MCF 10A (cell line): ENCODE data around the gene KCNJ15. TPM values are rescaled to one million over a fixed set of nuclear protein-coding genes. Genes with fewer than 3 reads are reported as not detected.

Experiments
- BruUV-seq: library from RNA; stranded (reverse); fragments of 400-500 nt; replicated peaks from 2 replicates; lab custom pipeline; 2021; lab: Mats Ljungman, UMichigan
- CTCF ChIA-PET: fragments of 300-600 bp; sonication (Branson Sonifier 250); formaldehyde crosslinking; extraction: SDS; loops from one replicate; lab custom pipeline; 2021; ENCODE audit warnings: antibody characterized with exemption, inconsistent platforms; lab: Yijun Ruan, JAX
- POLR2A ChIA-PET: fragments of 300-600, 350-650 bp; sonication (Branson Sonifier 250); formaldehyde crosslinking; extraction: SDS; loops from one replicate; lab custom pipeline; 2020; ENCODE audit warnings: antibody characterized with exemption, inconsistent platforms; lab: Yijun Ruan, JAX
- DNase-seq: peaks from one replicate; pipeline ENCODE4 v3.0.0-alpha.2; 2018; ENCODE audit not compliant: unreplicated experiment
- H3K27ac Mint-ChIP-seq: one replicate; pipeline ENCODE4 v1.8.0; 2022; ENCODE audit warnings: mild to moderate bottlenecking, low read depth, mixed read lengths; ENCODE audit not compliant: unreplicated experiment
- H3K27me3 Mint-ChIP-seq: one replicate; pipeline ENCODE4 v1.8.0; 2022; ENCODE audit warnings: mixed read lengths; ENCODE audit not compliant: insufficient read depth, unreplicated experiment
- H3K36me3 Mint-ChIP-seq: one replicate; pipeline ENCODE4 v1.8.0; 2022; ENCODE audit warnings: mild to moderate bottlenecking, moderate library complexity, mixed read lengths; ENCODE audit not compliant: insufficient read depth, unreplicated experiment
- H3K4me1 Mint-ChIP-seq: one replicate; pipeline ENCODE4 v1.8.0; 2022; ENCODE audit warnings: mixed read lengths; ENCODE audit not compliant: insufficient read depth, unreplicated experiment
- H3K4me3 Mint-ChIP-seq: one replicate; pipeline ENCODE4 v1.8.0; 2022; ENCODE audit warnings: mild to moderate bottlenecking, moderate library complexity, mixed read lengths; ENCODE audit not compliant: unreplicated experiment
- H3K9me3 Mint-ChIP-seq: one replicate; pipeline ENCODE4 v1.8.0; 2022; ENCODE audit warnings: mixed read lengths; ENCODE audit not compliant: unreplicated experiment
- intact Hi-C: fragments of 100-400 bp; cut with micrococcal nuclease; formaldehyde crosslinking; loops from 2 replicates; pipeline ENCODE4 v1.14.1; 2022
- total RNA-seq: library from RNA; stranded (reverse); gene quantifications from 2 replicates; pipeline ENCODE4 v1.2.3, GENCODE V29; 2022
- TF ChIP-seq, protein P1 (sequence below): fragments of 200-600 bp; IDR thresholded peaks from one replicate; pipeline ENCODE4 v1.8.0; 2022; ENCODE audit warnings: antibody characterized with exemption, mild to moderate bottlenecking; ENCODE audit not compliant: unreplicated experiment

Gene KCNJ15
- total RNA-seq, 1 experiment from 2014 or later: 2.2 TPM

DNA sequence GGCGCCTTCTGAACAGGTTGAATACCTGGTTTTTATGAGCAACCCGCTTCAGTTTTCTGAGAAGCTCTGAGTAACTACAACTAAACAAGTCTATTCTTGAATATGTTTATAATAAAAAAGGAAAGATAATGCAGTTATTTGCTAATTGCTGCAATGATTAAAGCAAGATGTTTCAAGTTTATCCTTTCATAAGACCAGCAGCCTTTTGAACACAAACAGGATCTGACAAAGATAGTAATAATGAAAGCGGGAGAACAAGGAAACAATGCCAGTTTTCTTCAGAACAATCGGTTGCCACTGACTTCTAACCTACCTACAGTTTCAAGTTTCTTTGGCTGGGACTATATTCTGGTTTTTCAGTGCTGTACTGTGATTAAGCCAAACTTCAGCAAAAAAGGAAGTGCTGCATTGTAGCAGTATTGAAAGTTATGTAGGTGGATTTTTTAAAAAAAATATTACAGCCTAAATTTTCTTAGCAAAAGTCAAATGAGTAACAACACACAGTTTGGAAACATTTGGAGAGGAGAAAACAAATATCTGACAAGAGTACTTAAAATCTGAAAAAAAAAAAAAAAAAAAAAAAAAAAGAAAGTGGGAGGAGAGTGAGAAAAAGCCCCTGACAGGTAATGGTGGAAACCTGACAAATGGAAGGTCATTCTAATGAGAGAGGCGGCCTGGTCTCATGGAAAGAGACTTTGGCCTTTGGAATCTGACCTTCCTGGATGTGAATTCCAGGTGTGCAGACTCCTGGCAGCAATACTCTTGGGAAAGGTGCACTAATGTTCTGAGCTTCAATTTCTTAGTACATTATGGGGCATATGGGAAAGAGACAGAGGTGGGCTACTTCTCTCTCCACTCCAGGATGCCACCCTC, 11.4 kb downstream of the KCNJ15 start:
- TF ChIP-seq, protein P1, sequence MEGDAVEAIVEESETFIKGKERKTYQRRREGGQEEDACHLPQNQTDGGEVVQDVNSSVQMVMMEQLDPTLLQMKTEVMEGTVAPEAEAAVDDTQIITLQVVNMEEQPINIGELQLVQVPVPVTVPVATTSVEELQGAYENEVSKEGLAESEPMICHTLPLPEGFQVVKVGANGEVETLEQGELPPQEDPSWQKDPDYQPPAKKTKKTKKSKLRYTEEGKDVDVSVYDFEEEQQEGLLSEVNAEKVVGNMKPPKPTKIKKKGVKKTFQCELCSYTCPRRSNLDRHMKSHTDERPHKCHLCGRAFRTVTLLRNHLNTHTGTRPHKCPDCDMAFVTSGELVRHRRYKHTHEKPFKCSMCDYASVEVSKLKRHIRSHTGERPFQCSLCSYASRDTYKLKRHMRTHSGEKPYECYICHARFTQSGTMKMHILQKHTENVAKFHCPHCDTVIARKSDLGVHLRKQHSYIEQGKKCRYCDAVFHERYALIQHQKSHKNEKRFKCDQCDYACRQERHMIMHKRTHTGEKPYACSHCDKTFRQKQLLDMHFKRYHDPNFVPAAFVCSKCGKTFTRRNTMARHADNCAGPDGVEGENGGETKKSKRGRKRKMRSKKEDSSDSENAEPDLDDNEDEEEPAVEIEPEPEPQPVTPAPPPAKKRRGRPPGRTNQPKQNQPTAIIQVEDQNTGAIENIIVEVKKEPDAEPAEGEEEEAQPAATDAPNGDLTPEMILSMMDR: no peak
- Mint-ChIP-seq H3K27me3 (no peaks in the 10 kb centered on the region), H3K27ac (peak overlapping the region; percentile 49), H3K36me3 (no peaks in the 10 kb centered on the region), H3K4me1 (peaks cover 56% of the 10 kb centered on the region), H3K9me3 (no peaks in the 10 kb centered on the region), H3K4me3 (no peak overlapping the region)
- intact Hi-C loops: no loop called here
- no peak for DNase-seq
- no TSS peak for BruUV-seq
- ChIA-PET CTCF (interaction anchor here (0.5 to 1.2 kb wide), 4 partner anchors 34 to 87 kb away, joined by 3 to 5 read pairs (median 3); no protein-coding TSS in a partner anchor), POLR2A (interaction anchor here (0.6 to 1.7 kb wide), 3 partner anchors 9 to 34 kb away, joined by 3 to 11 read pairs (median 4); no protein-coding TSS in a partner anchor)

DNA sequence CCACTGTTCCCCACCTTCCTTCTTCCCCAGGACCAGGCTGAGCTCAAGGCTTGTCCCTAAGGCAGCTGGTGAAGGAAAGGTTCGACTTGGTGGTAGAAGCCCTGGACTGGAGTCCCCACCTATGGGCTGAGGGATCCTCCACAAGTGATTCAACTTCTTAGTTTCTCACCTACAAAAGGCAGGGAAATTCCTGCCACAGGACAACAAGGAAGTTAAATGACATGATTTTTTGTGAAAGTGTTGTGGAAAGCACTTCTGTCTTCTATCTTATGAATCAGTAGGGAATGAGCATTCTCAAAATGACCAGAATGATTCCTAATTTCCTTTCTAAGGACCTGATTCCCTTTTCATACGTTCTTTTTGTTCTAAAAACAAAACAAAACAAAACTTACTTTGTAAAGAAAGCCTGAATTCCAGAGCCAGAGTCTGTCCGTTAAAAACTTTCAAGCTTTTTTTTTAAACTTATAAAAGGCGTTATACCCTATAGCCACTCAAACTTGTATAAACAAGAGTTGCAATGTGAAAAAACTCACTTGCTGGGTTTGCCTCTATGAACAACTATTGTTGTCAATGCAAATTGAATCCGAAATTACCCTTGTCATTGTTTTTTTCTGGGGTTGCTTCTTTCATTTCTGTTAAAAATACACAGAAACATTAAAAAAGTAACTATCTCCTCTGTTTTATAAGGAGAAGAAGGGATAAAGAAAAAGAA, 12.2 kb downstream of the KCNJ15 start:
- no peak for DNase-seq
- H3K36me3 Mint-ChIP-seq: no peaks in the 10 kb centered on the region
- no TSS peak for BruUV-seq
- H3K27me3 Mint-ChIP-seq: no peaks in the 10 kb centered on the region
- ChIA-PET CTCF (interaction anchor here (0.7 to 1.2 kb wide), 2 partner anchors 10 to 77 kb away, joined by 3 to 4 read pairs; no protein-coding TSS in a partner anchor), POLR2A (interaction anchor here (0.6 to 1.6 kb wide), 3 partner anchors 9 to 435 kb away, joined by 3 to 5 read pairs (median 3); no protein-coding TSS in a partner anchor)
- H3K4me1 Mint-ChIP-seq: peaks cover 53% of the 10 kb centered on the region
- TF ChIP-seq, protein P1: no peak
- no peak overlapping the region for H3K4me3 Mint-ChIP-seq
- H3K9me3 Mint-ChIP-seq: no peaks in the 10 kb centered on the region
- intact Hi-C loops: no loop called here
- H3K27ac Mint-ChIP-seq: peak overlapping the region; percentile 49

DNA sequence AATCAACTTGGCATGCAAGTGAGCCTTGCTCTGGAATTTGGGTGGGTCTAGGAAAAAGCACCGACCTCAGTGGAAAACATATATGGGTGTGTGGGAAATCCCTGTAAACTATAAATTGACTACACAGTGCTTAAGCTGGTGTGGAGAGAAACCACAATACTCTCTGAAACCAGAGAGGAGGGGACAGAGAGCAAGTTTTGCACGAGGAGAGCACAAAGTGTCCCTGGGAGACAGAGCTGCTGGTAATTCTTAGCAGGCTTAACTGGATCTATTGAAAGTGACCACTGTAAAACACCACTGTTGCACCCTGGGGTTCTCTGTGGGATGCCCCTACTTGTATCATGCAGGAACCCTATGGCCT, 12.8 kb downstream of the KCNJ15 start:
- Mint-ChIP-seq H3K36me3 (no peaks in the 10 kb centered on the region), H3K27ac (no peak overlapping the region), H3K9me3 (no peaks in the 10 kb centered on the region), H3K4me3 (no peak overlapping the region), H3K4me1 (peaks cover 56% of the 10 kb centered on the region), H3K27me3 (no peaks in the 10 kb centered on the region)
- TF ChIP-seq, protein P1: no peak
- ChIA-PET CTCF (interaction anchor here (0.6 to 1.2 kb wide), 4 partner anchors 10 to 83 kb away, joined by 3 to 4 read pairs (median 4); no protein-coding TSS in a partner anchor), POLR2A (interaction anchor here (0.6 to 1.3 kb wide), 3 partner anchors 8 to 435 kb away, joined by 3 to 5 read pairs (median 3); no protein-coding TSS in a partner anchor)
- intact Hi-C loops: no loop called here
- no peak for DNase-seq
- no TSS peak for BruUV-seq
